Left ventricle myocardium superior (tissue), 1 donor: ENCODE data around the gene NXPH1. TPM values are rescaled to one million over a fixed set of nuclear protein-coding genes. Genes with fewer than 3 reads are reported as not detected.

ENCODE experiments used
- ATAC-seq: fragments of 200-7000 bp; cut with Tn5 transposase; one replicate; pipeline ENCODE4 v1.9.1; 2020; ENCODE audit warnings: mild to moderate bottlenecking, moderate library complexity
- DNase-seq: peaks from one replicate; pipeline ENCODE4 v3.0.0-alpha.2; 2020
- intact Hi-C: fragments of 100-400 bp; cut with micrococcal nuclease; formaldehyde crosslinking; loops from one replicate; pipeline ENCODE4 v1.11.0; 2022
- total RNA-seq: library from RNA; stranded (reverse); fragmentation: NEBNext Ultra II Directional; extraction: Animal tissue kit (Norgen Biotek cat#: 25700); gene quantifications from one replicate; pipeline ENCODE4 v1.2.1, GENCODE V29; 2021
- donor health status: DM: no; HTN: yes; CAD: no; lungs with severe emphysema.

NXPH1 gene
- total RNA-seq, 1 donor from 2014 or later: not detected

- intact Hi-C loops: no loop called here
- no peak for DNase-seq
- no peak for ATAC-seq
These were observed 148.4 kb downstream of the NXPH1 start for GRCh38 chr7:8581842-8582241.

- intact Hi-C loops: no loop called here
- DNase-seq (no peak), ATAC-seq (no peak)
These were observed 149.3 kb downstream of the NXPH1 start for GRCh38 chr7:8582728-8583127.

- DNase-seq: no peak
- intact Hi-C loops: no loop called here
- no peak for ATAC-seq
These were observed 152.2 kb downstream of the NXPH1 start for GRCh38 chr7:8585591-8585990.

- DNase-seq (no peak), ATAC-seq (no peak)
- intact Hi-C loops: no loop called here
These were observed 156.8 kb downstream of the NXPH1 start for GRCh38 chr7:8590225-8590624.

GRCh38 chr7:8590791-8591190 is 157.4 kb downstream of the NXPH1 start:
- intact Hi-C loops: no loop called here
- no peak for DNase-seq
- ATAC-seq: no peak

- no peak for DNase-seq
- no peak for ATAC-seq
- intact Hi-C loops: no loop called here
These were observed 157.9 kb downstream of the NXPH1 start for GRCh38 chr7:8591289-8591688.

- DNase-seq: no peak
- intact Hi-C loops: no loop called here
- no peak for ATAC-seq
These were observed 158.8 kb downstream of the NXPH1 start for GRCh38 chr7:8592167-8592566.

GRCh38 chr7:8594115-8594514 is 160.7 kb downstream of the NXPH1 start:
- no peak for ATAC-seq
- intact Hi-C loops: no loop called here

GRCh38 chr7:8597565-8597964 is 164.2 kb downstream of the NXPH1 start:
- no peak for DNase-seq
- intact Hi-C loops: no loop called here
- no peak for ATAC-seq

More at GRCh38 chr7:8594115-8594514, 160.7 kb downstream of the NXPH1 start:
- DNase-seq: no peak

- DNase-seq (no peak), ATAC-seq (no peak)
- intact Hi-C loops: no loop called here
These were observed 167.7 kb downstream of the NXPH1 start for GRCh38 chr7:8601121-8601520.

GRCh38 chr7:8605221-8605620 is 171.8 kb downstream of the NXPH1 start:
- intact Hi-C loops: no loop called here
- no peak for DNase-seq
- ATAC-seq: no peak

- DNase-seq (no peak), ATAC-seq (no peak)
- intact Hi-C loops: no loop called here
These were observed 179.2 kb downstream of the NXPH1 start for GRCh38 chr7:8612584-8612983.

GRCh38 chr7:8613191-8613590 is 179.8 kb downstream of the NXPH1 start:
- DNase-seq: no peak
- intact Hi-C loops: no loop called here
- ATAC-seq: no peak

- ATAC-seq: no peak
- DNase-seq: no peak
These were observed 181.6 kb downstream of the NXPH1 start for GRCh38 chr7:8615019-8615418.

GRCh38 chr7:8618441-8619070 is 185.1 kb downstream of the NXPH1 start:
- ATAC-seq: no peak
- intact Hi-C loops: no loop called here
- no peak for DNase-seq

More at GRCh38 chr7:8615019-8615418, 181.6 kb downstream of the NXPH1 start:
- intact Hi-C loops: no loop called here

GRCh38 chr7:8620169-8620568 is 186.8 kb downstream of the NXPH1 start:
- intact Hi-C loops: no loop called here
- no peak for ATAC-seq
- DNase-seq: no peak

- intact Hi-C loops: no loop called here
- ATAC-seq (no peak), DNase-seq (no peak)
These were observed 192.2 kb downstream of the NXPH1 start for GRCh38 chr7:8625612-8626011.

- no peak for DNase-seq
- intact Hi-C loops: no loop called here
- no peak for ATAC-seq
These were observed 193.9 kb downstream of the NXPH1 start for GRCh38 chr7:8627325-8627724.

GRCh38 chr7:8628656-8629055 is 195.2 kb downstream of the NXPH1 start:
- DNase-seq: no peak
- intact Hi-C loops: no loop called here
- ATAC-seq: no peak

GRCh38 chr7:8629504-8629903 is 196.1 kb downstream of the NXPH1 start:
- intact Hi-C loops: no loop called here

GRCh38 chr7:8637322-8637721 is 203.9 kb downstream of the NXPH1 start:
- intact Hi-C loops: no loop called here
- DNase-seq: no peak
- ATAC-seq: no peak

More at GRCh38 chr7:8629504-8629903, 196.1 kb downstream of the NXPH1 start:
- DNase-seq: no peak
- no peak for ATAC-seq

- ATAC-seq (no peak), DNase-seq (no peak)
These were observed 204.7 kb downstream of the NXPH1 start for GRCh38 chr7:8638076-8638475.

More at GRCh38 chr7:8638076-8638475, 204.7 kb downstream of the NXPH1 start:
- intact Hi-C loops: no loop called here
